ENCODE results near the gene IL15RA.

GRCh38 chr10:5959142-5959541, 18.2 kb downstream of the IL15RA start:
- TF ChIP-seq GABPA (IDR thresholded peaks at IDR 0.05; ENCODE audit: borderline replicate concordance, insufficient read depth, low read length) = no peak
- no peak for TF ChIP-seq EP300 (IDR thresholded peaks at IDR 0.05; ENCODE audit: borderline replicate concordance in 1 of 2, low read depth in 2 of 2, low read length in 2 of 2)
- TF ChIP-seq SP1 (IDR thresholded peaks at IDR 0.05; ENCODE audit: low read depth, low read length) = no peak
- TF ChIP-seq, protein P1, sequence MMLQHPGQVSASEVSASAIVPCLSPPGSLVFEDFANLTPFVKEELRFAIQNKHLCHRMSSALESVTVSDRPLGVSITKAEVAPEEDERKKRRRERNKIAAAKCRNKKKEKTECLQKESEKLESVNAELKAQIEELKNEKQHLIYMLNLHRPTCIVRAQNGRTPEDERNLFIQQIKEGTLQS (IDR thresholded peaks at IDR 0.05; ENCODE audit: insufficient read depth, low read depth, low read length) = no peak
- TF ChIP-seq HDAC6 (IDR thresholded peaks at IDR 0.05; ENCODE audit: low read depth, low read length) = no peak
- TF ChIP-seq, protein P2, sequence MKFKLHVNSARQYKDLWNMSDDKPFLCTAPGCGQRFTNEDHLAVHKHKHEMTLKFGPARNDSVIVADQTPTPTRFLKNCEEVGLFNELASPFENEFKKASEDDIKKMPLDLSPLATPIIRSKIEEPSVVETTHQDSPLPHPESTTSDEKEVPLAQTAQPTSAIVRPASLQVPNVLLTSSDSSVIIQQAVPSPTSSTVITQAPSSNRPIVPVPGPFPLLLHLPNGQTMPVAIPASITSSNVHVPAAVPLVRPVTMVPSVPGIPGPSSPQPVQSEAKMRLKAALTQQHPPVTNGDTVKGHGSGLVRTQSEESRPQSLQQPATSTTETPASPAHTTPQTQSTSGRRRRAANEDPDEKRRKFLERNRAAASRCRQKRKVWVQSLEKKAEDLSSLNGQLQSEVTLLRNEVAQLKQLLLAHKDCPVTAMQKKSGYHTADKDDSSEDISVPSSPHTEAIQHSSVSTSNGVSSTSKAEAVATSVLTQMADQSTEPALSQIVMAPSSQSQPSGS (IDR thresholded peaks at IDR 0.05; ENCODE audit: low read length) = no peak
- no peak for TF ChIP-seq POLR2AphosphoS5 (IDR thresholded peaks at IDR 0.05; ENCODE audit: low read depth, low read length)
- TF ChIP-seq, protein P3, sequence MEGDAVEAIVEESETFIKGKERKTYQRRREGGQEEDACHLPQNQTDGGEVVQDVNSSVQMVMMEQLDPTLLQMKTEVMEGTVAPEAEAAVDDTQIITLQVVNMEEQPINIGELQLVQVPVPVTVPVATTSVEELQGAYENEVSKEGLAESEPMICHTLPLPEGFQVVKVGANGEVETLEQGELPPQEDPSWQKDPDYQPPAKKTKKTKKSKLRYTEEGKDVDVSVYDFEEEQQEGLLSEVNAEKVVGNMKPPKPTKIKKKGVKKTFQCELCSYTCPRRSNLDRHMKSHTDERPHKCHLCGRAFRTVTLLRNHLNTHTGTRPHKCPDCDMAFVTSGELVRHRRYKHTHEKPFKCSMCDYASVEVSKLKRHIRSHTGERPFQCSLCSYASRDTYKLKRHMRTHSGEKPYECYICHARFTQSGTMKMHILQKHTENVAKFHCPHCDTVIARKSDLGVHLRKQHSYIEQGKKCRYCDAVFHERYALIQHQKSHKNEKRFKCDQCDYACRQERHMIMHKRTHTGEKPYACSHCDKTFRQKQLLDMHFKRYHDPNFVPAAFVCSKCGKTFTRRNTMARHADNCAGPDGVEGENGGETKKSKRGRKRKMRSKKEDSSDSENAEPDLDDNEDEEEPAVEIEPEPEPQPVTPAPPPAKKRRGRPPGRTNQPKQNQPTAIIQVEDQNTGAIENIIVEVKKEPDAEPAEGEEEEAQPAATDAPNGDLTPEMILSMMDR (IDR thresholded peaks at IDR 0.05; ENCODE audit: control extremely low read depth in 1 of 3, insufficient read depth in 1 of 3, low read depth in 1 of 3, low read length in 3 of 3) = no peak
- TF ChIP-seq HDAC2 (IDR thresholded peaks at IDR 0.05; ENCODE audit: borderline replicate concordance in 1 of 2, low read depth in 2 of 2, low read length in 2 of 2) = no peak
- no peak for TF ChIP-seq EZH2 (IDR thresholded peaks at IDR 0.05; ENCODE audit: low read depth, low read length, severe bottlenecking)
- TF ChIP-seq FOSL1 (IDR thresholded peaks at IDR 0.05; ENCODE audit: insufficient read depth, low read depth, low read length) = no peak
- TF ChIP-seq POLR2A (IDR thresholded peaks at IDR 0.05; ENCODE audit: control extremely low read depth in 1 of 2, low read depth in 2 of 2, low read length in 2 of 2) = no peak
- TF ChIP-seq GTF2F1 (IDR thresholded peaks at IDR 0.05; ENCODE audit: borderline replicate concordance, low read depth, low read length) = no peak
